Adrenal gland (tissue), 12 donors: Measurements from ENCODE around the gene PIP4K2B. TPM values are rescaled to one million over a fixed set of nuclear protein-coding genes. Genes with fewer than 3 reads are reported as not detected.
A peak's percentile ranks its signal among the peaks of the same experiment; 100 is the strongest.

Source experiments
- DNase-seq, 7 donors: peaks; one replicate each; pipeline ENCODE4 v3.0.0-alpha.2; 2019 to 2020
- H3K27ac ChIP-seq, 5 donors: fragments of 200-600 bp; sonication (generic) in 4 of 5; 1 replicate in 3 of 5; 2 replicates in 2 of 5; pipeline versions ENCODE4 v1.5.1 to v1.8.0; 2016 to 2020; ENCODE audit warnings: mild to moderate bottlenecking in 1 of 5
- H3K27me3 ChIP-seq: fragments of 200-600 bp; 2 replicates; pipeline ENCODE4 v1.8.0; 2021
- H3K36me3 ChIP-seq, 2 donors: fragments of 200-600 bp; replicated peaks in 1 of 2; 1 replicate in 1 of 2; 2 replicates in 1 of 2; pipeline versions ENCODE4 v1.5.1 to v1.8.0; 2018 to 2022
- H3K4me1 ChIP-seq, 2 donors: fragments of 200-600 bp; replicated peaks in 1 of 2; 1 replicate in 1 of 2; 2 replicates in 1 of 2; pipeline versions ENCODE4 v1.5.1 to v1.8.0; 2018 to 2021
- H3K4me3 ChIP-seq, 4 donors: fragments of 200-600 bp; sonication (generic) in 3 of 4; one replicate each; pipeline ENCODE4 v1.5.1; 2016 to 2018
- H3K9me3 ChIP-seq, 3 donors: fragments of 200-600 bp; sonication (generic) in 1 of 3; replicated peaks in 1 of 3; 1 replicate in 2 of 3; 2 replicates in 1 of 3; pipeline versions ENCODE4 v1.5.1 to v1.8.0; 2016 to 2021
- POLR2A ChIP-seq, 2 donors: fragments of 450-650 bp; IDR thresholded peaks; one replicate each; pipeline ENCODE4 v1.6.1; 2017; ENCODE audit warnings: antibody characterized with exemption in 2 of 2, mild to moderate bottlenecking in 2 of 2, moderate library complexity in 1 of 2
- WGBS, 4 donors: extraction: QIAGEN DNeasy Blood & Tissue Kit in 2 of 4; methylation state at CpG; one replicate each; pipeline versions ENCODE4 v1.1.5 to v1.1.7; 2013 to 2017; 5-methylcytosine and 5-hydroxymethylcytosine counted together
- intact Hi-C, 2 donors: fragments of 100-400 bp; cut with DNase I; formaldehyde crosslinking; loops; one replicate each; pipeline versions ENCODE4 v1.14.1 to v1.15.0; 2022 to 2023
- polyA plus RNA-seq, 3 donors: library from polyadenylated mRNA; stranded (reverse); fragments of 200-250 nt in 2 of 3; fragments of 350-450 nt in 1 of 3; fragmentation: Illumina TruSeq in 1 of 3; extraction: RNeasy Lipid Tissue Mini Kit (QIAGEN cat#74804) in 1 of 3; gene quantifications; one replicate each; pipeline ENCODE4 v1.2.3, GENCODE V29; 2013 to 2014
- total RNA-seq, 9 donors: library from RNA; depleted of rRNA in 4 of 9; stranded (reverse); fragments of >200 nt in 4 of 9; fragments of 120-200 nt in 1 of 9; fragmentation: NEBNext Ultra II Directional in 1 of 9; extraction: Animal tissue kit (Norgen Biotek cat#: 25700) in 1 of 9; gene quantifications; one replicate each; pipeline versions ENCODE4 v1.1.0 to v1.2.4, GENCODE V29; 2013 to 2023
- TF ChIP-seq, protein P1 (sequence below), 6 experiments: fragments of 450-650 bp in 4 of 6; fragments of 200-600 bp in 2 of 6; sonication (generic) in 1 of 6; IDR thresholded peaks; 1 replicate in 5 of 6; 2 replicates in 1 of 6; pipeline versions ENCODE4 v1.5.1 to v1.8.0; 2016 to 2021; ENCODE audit warnings: antibody characterized with exemption in 6 of 6, mild to moderate bottlenecking in 2 of 6, moderate library complexity in 1 of 6
- donor health status: healthy with polysubstance abuse.
- donor health status: Bipolar disorder and iron deficiency.
- donor health status: DM: yes; HTN: yes; CAD: no.
- donor health status: DM: no; HTN: no; CAD: no.
- donor health status: DM: no; HTN: no; CAD: no.
- donor health status: DM: yes; HTN: yes; CAD: no.

The PIP4K2B gene
- total and polyA plus RNA-seq, 12 donors, result 30.0 to 92.4 (median 55.3) TPM

DNA sequence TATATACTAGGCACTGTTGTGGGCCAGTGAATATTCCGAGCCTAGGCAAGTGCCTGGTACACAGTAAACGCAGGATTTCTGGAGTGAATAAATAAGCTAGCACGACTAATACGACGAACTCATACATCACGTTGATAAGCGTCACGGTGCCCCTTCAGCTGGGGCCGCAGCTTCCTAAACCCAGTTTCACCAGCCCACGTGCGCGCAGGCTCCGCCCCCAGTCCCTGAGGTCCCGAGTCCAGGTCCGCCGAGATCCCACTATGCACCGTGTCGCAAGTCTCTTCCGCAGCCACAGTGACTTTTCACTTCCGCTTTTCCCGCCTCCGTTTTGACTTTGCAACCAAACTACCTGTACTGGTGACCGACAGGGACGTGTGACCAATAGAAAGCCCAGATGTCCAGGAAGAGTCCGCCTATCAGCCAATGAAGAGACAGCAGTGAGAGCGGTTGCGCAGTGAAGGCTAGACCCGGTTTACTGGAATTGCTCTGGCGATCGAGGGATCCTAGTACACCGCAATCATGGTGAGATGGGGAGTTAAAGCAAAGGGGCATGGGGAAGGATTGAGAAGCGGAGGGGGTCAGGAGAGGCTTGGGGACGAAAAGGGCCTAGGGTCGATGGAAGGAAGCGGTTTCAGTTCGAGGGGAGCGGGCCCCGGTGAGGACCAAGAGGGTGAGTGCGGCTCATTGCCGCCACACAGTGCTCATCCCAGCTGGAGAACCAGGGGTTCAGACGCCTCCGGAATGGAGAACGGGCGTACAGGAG, 46.9 kb downstream of the PIP4K2B start, which contains the start of gene PSMB3:
TSS of gene PSMB3 (plus strand) at position 434 of the 763 bp plus-strand sequence. CDS start at position 520, 86 bp downstream.
- peak; percentile 98 to 100 (median 99) for DNase-seq
- TF ChIP-seq, protein P1, sequence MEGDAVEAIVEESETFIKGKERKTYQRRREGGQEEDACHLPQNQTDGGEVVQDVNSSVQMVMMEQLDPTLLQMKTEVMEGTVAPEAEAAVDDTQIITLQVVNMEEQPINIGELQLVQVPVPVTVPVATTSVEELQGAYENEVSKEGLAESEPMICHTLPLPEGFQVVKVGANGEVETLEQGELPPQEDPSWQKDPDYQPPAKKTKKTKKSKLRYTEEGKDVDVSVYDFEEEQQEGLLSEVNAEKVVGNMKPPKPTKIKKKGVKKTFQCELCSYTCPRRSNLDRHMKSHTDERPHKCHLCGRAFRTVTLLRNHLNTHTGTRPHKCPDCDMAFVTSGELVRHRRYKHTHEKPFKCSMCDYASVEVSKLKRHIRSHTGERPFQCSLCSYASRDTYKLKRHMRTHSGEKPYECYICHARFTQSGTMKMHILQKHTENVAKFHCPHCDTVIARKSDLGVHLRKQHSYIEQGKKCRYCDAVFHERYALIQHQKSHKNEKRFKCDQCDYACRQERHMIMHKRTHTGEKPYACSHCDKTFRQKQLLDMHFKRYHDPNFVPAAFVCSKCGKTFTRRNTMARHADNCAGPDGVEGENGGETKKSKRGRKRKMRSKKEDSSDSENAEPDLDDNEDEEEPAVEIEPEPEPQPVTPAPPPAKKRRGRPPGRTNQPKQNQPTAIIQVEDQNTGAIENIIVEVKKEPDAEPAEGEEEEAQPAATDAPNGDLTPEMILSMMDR (IDR thresholded peaks at IDR 0.05), result no peak
- peak in 1 of 2 donors; percentile 69 for TF ChIP-seq POLR2A (IDR thresholded peaks at IDR 0.05)
- Histone ChIP-seq H3K4me1 (peaks cover 26 to 36% of the 10 kb centered on the region in 2 donors), H3K9me3 (no peaks in the 10 kb centered on the region), H3K27ac (peak within 1 kb of the TSS; percentile 84 to 94 (median 90)), H3K36me3 (peaks cover 0 to 29% of the 10 kb centered on the region in 2 donors), H3K4me3 (peak within 1 kb of the TSS; percentile 14 to 89 (median 52)), H3K27me3 (no peaks in the 10 kb centered on the region)
- 0 to 1% (median 0%) methylated on average over 36 to 44 of the region's 44 CpGs for WGBS, 4 donors
- intact Hi-C loops, result no loop called here

DNA sequence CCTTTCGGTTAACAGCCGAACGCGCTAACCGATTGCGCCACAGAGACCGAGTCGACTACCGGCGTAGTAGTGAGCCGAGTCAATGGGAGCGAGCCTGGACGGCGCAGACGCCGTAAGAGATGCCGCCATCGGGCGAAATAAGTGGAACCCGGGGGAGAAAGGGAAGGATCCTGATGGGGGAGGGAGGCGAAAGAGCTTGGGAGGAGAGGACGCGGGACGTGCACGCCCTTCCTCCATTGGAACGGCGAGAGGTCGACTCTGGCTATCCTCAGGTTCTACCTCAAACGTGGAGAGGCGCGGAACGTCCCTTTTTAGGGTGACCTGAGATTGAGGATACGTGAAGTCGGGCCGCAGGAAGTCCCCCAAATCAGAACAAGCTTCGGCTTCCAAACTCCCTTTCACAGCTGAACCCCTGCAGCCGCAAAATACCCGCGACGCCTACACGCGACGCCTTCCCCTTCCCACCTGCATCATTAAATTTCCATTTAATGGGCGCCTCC, 47.5 kb downstream of the PIP4K2B start:
- peak in 1 of 2 donors; percentile 18 for TF ChIP-seq POLR2A (IDR thresholded peaks at IDR 0.05)
- TF ChIP-seq, protein P1 (IDR thresholded peaks at IDR 0.05), result no peak
- intact Hi-C loops, result no loop called here
- H3K27ac ChIP-seq, result peak overlapping the region; percentile 84 to 94 (median 90)
- peak overlapping the region in 2 of 4 donors; percentile 86 to 89 for H3K4me3 ChIP-seq
- DNase-seq, result peak; percentile 80 to 94 (median 84)
- H3K9me3 ChIP-seq, result no peaks in the 10 kb centered on the region
- H3K27me3 ChIP-seq, result no peaks in the 10 kb centered on the region
- 0 to 1% (median 0%) methylated on average over 34 to 44 of the region's 44 CpGs for WGBS, 4 donors
- peaks cover 30 to 39% of the 10 kb centered on the region in 2 donors for H3K4me1 ChIP-seq
- peaks cover 0 to 23% of the 10 kb centered on the region in 2 donors for H3K36me3 ChIP-seq

DNA sequence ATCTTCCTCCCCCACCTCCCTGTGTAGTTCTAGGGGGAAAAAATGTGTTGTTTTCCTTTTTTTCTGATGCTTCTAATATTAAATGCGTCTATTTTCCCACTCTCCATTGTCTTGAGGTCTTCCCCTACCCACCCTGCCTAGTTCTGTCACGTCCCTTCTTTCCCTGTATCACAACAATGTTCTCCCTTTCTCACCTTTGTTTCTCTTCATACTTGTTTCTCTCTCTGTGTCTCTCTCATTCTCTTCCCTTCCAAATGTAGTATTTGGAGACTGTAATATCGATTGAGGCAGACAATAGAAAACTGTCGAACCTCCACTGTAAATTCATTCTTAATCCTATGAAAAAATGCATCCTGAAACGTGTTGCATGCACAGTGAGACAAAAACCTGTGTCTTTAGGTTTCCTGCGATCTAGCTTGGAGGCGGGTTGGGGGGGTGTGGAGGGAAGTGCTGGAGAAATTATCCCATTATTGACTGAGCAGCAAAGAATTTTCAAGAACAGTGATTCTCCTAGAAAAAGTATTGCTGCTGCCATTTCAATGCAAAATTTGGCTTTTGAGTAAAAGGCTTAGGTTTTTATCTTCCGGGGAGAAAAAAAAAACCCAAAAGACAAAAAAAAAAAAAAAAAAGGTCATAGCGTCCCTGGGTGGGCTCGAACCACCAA, 48.1 kb downstream of the PIP4K2B start:
- no peak for TF ChIP-seq POLR2A (IDR thresholded peaks at IDR 0.05)
- TF ChIP-seq, protein P1 (IDR thresholded peaks at IDR 0.05), result no peak
- peak in 1 of 7 donors; percentile 65 for DNase-seq
- Histone ChIP-seq H3K9me3 (no peaks in the 10 kb centered on the region), H3K4me3 (peak overlapping the region in 1 of 4 donors; percentile 86), H3K27ac (peak overlapping the region in 4 of 5 donors; percentile 67 to 94 (median 88)), H3K27me3 (no peaks in the 10 kb centered on the region), H3K4me1 (peaks cover 36 to 45% of the 10 kb centered on the region in 2 donors), H3K36me3 (peaks cover 0 to 17% of the 10 kb centered on the region in 2 donors)
- intact Hi-C loops, result no loop called here
- 4 to 9% (median 6%) methylated on average over 10 of the region's 10 CpGs for WGBS, 4 donors
